Skeletal muscle tissue (tissue), 4 donors: ENCODE data around the gene SMIM45. TPM values are rescaled to one million over a fixed set of nuclear protein-coding genes. Genes with fewer than 3 reads are reported as not detected.

ENCODE experiments used
- H3K27ac ChIP-seq: one replicate; pipeline ENCODE4 v1.7.0; 2013; ENCODE audit warnings: mild to moderate bottlenecking, low read depth, low read length, inconsistent platforms
- H3K27me3 ChIP-seq, 3 donors: one replicate each; pipeline ENCODE4 v1.7.0; 2013; ENCODE audit warnings: low read length in 3 of 3; ENCODE audit not compliant: control insufficient read depth in 3 of 3, insufficient read depth in 3 of 3
- H3K36me3 ChIP-seq, 3 donors: one replicate each; pipeline ENCODE4 v1.7.0; 2013; ENCODE audit warnings: low read length in 3 of 3; ENCODE audit not compliant: control insufficient read depth in 3 of 3, insufficient read depth in 3 of 3
- H3K4me1 ChIP-seq, 3 donors: one replicate each; pipeline ENCODE4 v1.7.0; 2013; ENCODE audit warnings: low read length in 3 of 3, mild to moderate bottlenecking in 3 of 3; ENCODE audit not compliant: control insufficient read depth in 3 of 3, insufficient read depth in 3 of 3
- H3K4me3 ChIP-seq, 3 donors: one replicate each; pipeline ENCODE4 v1.7.0; 2013; ENCODE audit warnings: low read length in 3 of 3
- H3K9ac ChIP-seq, 3 donors: one replicate each; pipeline ENCODE4 v1.7.0; 2013; ENCODE audit warnings: low read length in 3 of 3, mild to moderate bottlenecking in 3 of 3, moderate library complexity in 2 of 3, low read depth in 1 of 3
- H3K9me3 ChIP-seq, 3 donors: one replicate each; pipeline ENCODE4 v1.7.0; 2013; ENCODE audit warnings: low read length in 3 of 3; ENCODE audit not compliant: control insufficient read depth in 3 of 3
- total RNA-seq: library from RNA; depleted of rRNA; stranded (reverse); fragments of >200 nt; gene quantifications from one replicate; pipeline ENCODE4 v1.2.3, GENCODE V29; 2014
- donor health status: Osteomylitis.

The SMIM45 gene

DNA sequence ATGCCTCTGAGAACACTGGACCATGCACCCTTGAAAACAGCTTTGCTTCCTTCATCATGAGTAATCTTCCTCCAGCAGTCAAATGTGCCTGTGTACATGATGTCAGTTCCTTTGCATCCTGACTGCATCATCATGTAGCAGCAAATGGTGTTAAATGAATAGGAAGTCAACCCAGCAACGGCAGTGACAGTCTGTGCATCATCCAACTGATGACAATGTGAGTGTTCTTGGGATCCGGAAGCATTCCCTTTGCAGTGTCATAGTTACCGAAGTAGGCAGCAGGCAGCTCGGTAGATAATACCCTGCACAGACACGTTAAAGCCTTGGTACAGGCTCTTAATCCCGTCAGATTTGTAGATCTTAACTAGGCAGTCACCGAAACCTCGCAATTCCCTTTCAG, 49.2 kb downstream of the SMIM45 start:
- Histone ChIP-seq H3K4me3 (no peak overlapping the region), H3K27me3 (peaks cover 0 to 13% (median 9%) of the 10 kb centered on the region in 3 donors), H3K9me3 (no peaks in the 10 kb centered on the region), H3K4me1 (peaks cover 0 to 14% (median 0%) of the 10 kb centered on the region in 3 donors), H3K9ac (no peak overlapping the region), H3K36me3 (no peaks in the 10 kb centered on the region), H3K27ac (no peak overlapping the region)

DNA sequence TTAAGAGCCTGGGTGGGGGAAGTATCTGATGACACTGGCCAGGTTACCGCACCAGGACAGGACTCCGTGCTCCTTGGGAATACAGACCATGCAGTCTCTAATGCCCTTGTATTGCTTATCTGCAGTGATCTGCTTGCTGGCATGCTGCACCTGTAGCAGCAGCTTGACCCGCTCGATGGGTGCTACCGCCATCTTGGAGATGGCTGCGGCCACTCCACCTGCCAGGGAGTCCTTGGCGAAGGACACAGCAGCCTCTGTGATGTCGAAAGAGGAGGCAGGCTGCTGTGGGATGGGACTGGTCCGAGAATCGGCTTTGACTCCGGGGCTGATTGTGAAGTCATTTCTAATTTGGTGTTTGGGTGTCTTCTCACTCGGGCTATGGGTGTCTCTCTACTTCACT, 49.8 kb downstream of the SMIM45 start:
- no peaks in the 10 kb centered on the region for H3K36me3 ChIP-seq
- H3K9ac ChIP-seq, result no peak overlapping the region
- H3K9me3 ChIP-seq, result no peaks in the 10 kb centered on the region
- H3K27me3 ChIP-seq, result peaks cover 0 to 11% (median 9%) of the 10 kb centered on the region in 3 donors
- no peak overlapping the region for H3K27ac ChIP-seq
- peaks cover 0 to 14% (median 0%) of the 10 kb centered on the region in 3 donors for H3K4me1 ChIP-seq
- no peak overlapping the region for H3K4me3 ChIP-seq

DNA sequence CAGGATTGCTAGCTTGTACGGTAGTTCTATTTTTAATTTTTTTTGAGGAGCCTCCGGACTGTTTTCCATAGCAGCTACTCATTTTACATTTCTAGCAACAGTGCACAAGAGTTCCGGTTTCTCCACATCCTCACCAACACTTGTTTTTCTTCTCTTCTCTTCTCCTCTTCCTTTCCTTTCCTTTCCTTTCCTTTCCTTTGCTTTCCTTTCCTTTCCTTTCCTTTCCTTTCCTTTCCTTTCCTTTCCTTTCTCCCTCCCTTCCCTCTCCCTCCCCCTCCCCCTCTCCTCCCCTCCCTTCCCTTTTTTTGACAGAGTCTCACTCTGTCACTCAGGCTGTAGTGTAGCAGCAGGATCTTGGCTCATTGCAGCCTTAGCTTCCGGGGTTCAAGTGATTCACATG, 56.0 kb downstream of the SMIM45 start:
- Histone ChIP-seq H3K4me3 (no peak overlapping the region), H3K9ac (no peak overlapping the region), H3K27me3 (no peaks in the 10 kb centered on the region), H3K9me3 (peaks cover 0 to 6% (median 2%) of the 10 kb centered on the region in 3 donors), H3K36me3 (no peaks in the 10 kb centered on the region), H3K4me1 (no peaks in the 10 kb centered on the region), H3K27ac (no peak overlapping the region)

Other genes starting within 250 kb of the SMIM45 start
- gene CCDC134, start 151.5 kb upstream of the SMIM45 start, total RNA-seq, result 30.3 TPM
- 20.9 TPM for gene SREBF2, start 119.0 kb upstream of the SMIM45 start, total RNA-seq
- gene SHISA8, start 37.1 kb upstream of the SMIM45 start, total RNA-seq, result 1.0 TPM
- gene TNFRSF13C, start 25.3 kb upstream of the SMIM45 start, total RNA-seq, result under 0.01 TPM
- 5.7 TPM for gene CENPM, start 5.0 kb upstream of the SMIM45 start, total RNA-seq
- 0.52 TPM for gene SEPTIN3, start 17.3 kb downstream of the SMIM45 start, total RNA-seq
- 1.6 TPM for gene WBP2NL, start 46.6 kb downstream of the SMIM45 start, total RNA-seq
- gene NAGA, start 118.7 kb downstream of the SMIM45 start, total RNA-seq, result 26.1 TPM
- 19.8 TPM for gene PHETA2, start 122.1 kb downstream of the SMIM45 start, total RNA-seq
- 15.1 TPM for gene SMDT1, start 127.5 kb downstream of the SMIM45 start, total RNA-seq
- 67.8 TPM for gene NDUFA6, start 138.6 kb downstream of the SMIM45 start, total RNA-seq
- gene CYP2D6, start 178.7 kb downstream of the SMIM45 start, total RNA-seq, result not detected